NCI-H1417 (cell line): Measurements from ENCODE around the gene ADAMTS13.
"Not testable (repeated sequence)": the region's sequence is repeated elsewhere in the genome, so short reads cannot be mapped to it uniquely, and the experiment has no call there.

Source experiments
- DNase-seq, 3 experiments: peaks; one replicate each; lab custom pipeline; 2025; lab: John Stamatoyannopoulos, UW

Gene ADAMTS13

GRCh38 chr9:133392308-133392707, 29.9 kb upstream of the ADAMTS13 start:
- DNase-seq = not testable (repeated sequence)

GRCh38 chr9:133393399-133393798, 28.8 kb upstream of the ADAMTS13 start:
- no peak for DNase-seq

DNA sequence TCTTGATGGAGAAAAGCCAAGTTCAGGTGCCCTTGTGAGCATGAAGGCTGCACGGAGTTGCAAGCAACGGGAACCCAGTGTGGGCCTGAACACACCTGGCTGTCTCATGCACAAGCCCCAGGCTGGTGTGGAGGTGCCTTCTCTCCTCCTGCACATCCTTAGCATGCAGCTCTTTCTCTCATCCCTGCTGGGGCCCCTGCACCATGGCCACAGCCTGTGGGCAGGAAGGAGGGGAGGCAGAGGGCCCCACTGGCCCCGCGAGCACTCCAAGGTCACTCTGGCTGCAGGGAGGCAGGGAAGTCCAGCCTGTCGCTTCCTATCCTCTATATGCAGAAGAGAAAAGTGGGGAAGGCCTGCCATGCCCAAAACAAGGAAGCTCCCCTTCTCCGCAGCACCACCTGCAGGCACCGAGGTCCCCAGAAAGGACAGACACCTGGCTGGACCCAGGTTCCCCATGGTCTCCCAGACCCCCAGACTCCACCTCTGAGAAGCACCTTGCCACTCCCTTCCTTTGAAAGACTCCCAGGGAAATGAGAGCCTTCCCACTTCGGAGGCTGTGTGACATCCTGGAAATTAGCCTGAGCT, 27.4 kb upstream of the ADAMTS13 start:
- no peak for DNase-seq

- DNase-seq = no peak
Measured at GRCh38 chr9:133396952-133397351, 25.2 kb upstream of the ADAMTS13 start.

DNA sequence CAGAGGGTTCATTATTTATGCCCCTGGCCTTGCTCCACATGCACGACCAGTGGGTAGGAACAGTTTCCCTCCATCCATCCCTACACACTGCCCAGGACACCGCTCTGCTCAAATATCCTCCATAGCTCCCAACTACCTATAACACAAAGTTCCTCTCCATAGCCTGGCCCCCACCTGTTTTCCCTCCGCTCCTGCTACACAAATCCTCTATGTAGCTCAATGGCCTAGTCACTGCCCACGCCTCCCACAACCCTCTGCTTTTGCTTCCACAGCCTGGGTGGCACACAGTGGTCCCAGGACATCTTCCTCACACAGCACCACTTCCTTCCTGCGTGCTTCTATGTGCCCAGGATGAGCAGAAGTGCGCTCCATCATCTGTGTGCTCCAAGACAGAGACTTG, 24.8 kb upstream of the ADAMTS13 start:
- no peak for DNase-seq

- DNase-seq = no peak
Measured at GRCh38 chr9:133397895-133398294, 24.3 kb upstream of the ADAMTS13 start.

GRCh38 chr9:133400292-133400691, 21.9 kb upstream of the ADAMTS13 start:
- no peak for DNase-seq

GRCh38 chr9:133401588-133401987, 20.6 kb upstream of the ADAMTS13 start:
- no peak for DNase-seq

- no peak for DNase-seq
Measured at GRCh38 chr9:133402689-133403088, 19.5 kb upstream of the ADAMTS13 start.

- peak; percentile 5 to 56 (median 21) for DNase-seq
Measured at GRCh38 chr9:133403766-133404453, 18.3 kb upstream of the ADAMTS13 start.

GRCh38 chr9:133404454-133405002, 17.6 kb upstream of the ADAMTS13 start:
- no peak for DNase-seq

- DNase-seq = no peak
Measured at GRCh38 chr9:133405508-133406438, 16.4 kb upstream of the ADAMTS13 start.

GRCh38 chr9:133406480-133407307, 15.5 kb upstream of the ADAMTS13 start:
- peak; percentile 27 to 71 (median 47) for DNase-seq

GRCh38 chr9:133408042-133408441, 14.1 kb upstream of the ADAMTS13 start:
- DNase-seq = no peak

DNA sequence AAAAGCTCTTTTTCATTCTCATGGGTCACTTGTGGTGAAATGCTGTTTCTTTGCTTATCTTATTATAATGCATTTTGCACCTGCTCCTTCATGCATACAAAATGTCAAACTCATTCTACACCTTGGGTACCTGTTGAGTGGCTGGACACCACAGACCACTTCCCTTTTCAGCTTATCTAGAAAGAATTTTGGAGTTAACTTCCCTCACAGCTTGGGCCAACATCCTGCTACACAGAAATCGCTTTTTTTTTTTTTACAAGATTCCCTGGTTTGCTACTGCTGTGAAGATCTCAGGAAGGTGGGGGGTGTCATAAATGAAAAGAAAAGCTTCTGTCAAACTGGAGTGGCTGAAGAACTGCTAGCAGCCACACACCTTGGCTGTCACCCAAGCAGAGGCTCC, 7.0 kb upstream of the ADAMTS13 start:
- DNase-seq = no peak

- DNase-seq = peak; percentile 61 to 92 (median 87)
Measured at GRCh38 chr9:133417541-133418461, 4.4 kb upstream of the ADAMTS13 start, which contains the start of gene REXO4. Gene REXO4, minus strand, starts transcription at chr9:133418010. Its CDS starts 166 bp downstream, at chr9:133417844.

DNA sequence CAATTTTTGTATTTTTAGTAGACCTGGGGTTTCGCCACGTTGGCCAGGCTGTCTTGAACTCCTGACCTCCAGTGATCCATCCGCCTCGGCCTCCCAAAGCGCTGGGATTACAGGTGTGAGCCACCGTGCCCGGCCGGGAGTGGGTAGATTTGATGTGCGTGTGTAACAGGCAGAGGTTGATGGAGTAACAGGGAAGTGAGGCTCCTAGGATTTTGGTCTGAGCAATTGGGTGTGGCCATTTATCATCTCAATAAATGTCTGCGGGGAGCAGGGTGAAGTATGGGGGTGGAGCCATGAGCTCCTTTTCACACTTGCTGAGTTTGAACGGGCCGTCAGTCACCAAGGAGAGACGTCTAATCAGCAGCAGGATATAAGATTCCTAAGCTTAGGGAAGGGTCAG, 3.2 kb upstream of the ADAMTS13 start:
- no peak for DNase-seq

- DNase-seq = no peak
Measured at GRCh38 chr9:133420392-133420827, 1.8 kb upstream of the ADAMTS13 start.

- DNase-seq = no peak
Measured at GRCh38 chr9:133423216-133423615, 1.0 kb downstream of the ADAMTS13 start.

DNA sequence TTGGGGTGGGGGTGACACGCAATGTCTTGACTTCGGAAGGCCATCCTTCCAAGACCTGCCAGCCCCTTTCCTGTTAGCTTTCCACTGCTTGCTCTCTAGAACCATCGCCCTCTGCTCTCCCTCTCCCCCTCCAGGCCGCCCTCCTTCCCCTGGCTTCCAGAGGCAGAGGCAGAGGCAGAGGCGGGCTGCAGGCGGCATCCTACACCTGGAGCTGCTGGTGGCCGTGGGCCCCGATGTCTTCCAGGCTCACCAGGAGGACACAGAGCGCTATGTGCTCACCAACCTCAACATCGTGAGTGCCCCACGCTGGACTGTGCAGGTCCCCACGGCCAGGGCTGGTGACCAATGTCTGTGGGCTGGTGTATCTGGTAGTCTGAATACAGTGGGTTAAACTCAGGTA, 2.0 kb downstream of the ADAMTS13 start:
- no peak for DNase-seq
